Measurements from ENCODE around the gene AGFG2. TPM values are rescaled to one million over a fixed set of nuclear protein-coding genes. Genes with fewer than 3 reads are reported as not detected.

The AGFG2 gene
- total and polyA plus RNA-seq, 2 of the 4 experiments (the other 2 are of a cell fraction), result 3.0 to 10.0 TPM

DNA sequence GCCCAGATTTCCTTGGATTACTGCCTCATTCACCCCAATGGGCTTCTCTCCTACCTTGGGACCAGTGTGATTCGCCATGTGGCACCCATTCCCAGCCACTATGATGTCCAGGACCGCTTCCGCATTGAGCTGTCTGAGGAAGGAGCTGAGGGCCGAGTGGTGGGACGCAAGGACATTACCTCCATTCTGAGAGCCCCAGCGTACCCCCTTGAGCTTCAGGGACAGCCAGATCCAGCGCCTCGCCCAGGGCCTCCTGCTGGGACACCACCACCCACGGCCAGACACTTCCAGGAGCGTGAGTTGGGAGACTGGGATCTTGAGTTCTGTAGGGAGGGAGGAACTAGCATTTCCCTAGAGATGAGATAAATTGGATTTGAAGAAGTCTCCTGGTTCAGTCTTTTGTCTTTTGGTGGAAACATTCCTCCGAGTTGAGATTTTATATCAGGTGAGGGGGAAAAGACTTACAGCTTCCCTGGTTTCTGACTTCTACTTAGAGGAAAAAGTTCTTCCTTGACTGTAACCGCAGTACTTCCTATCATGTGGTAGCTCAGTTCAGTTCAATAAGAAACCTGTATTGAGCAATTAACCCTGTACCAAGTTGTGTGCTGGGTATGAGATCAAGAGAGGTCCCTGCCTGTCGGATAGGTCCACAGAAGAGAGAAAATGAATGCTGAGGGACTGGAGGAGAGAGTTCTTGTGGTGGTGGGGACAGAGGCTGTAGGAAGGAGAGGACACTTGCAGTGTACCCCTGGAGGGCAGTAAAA, 74.6 kb downstream of the AGFG2 start:
- intact Hi-C loops (cut with micrococcal nuclease), result loop anchor here (2.0 to 5.0 kb wide), 2 partner anchors 59 to 239 kb away; partner anchors contain the start of genes GNB2 and SLC12A9
- WGBS, 2 experiments (ENCODE audit: extremely low coverage in 2 of 2, insufficient read length in 1 of 2), result no CpG with 5 or more reads among the region's 13 CpGs
- ATAC-seq (ENCODE audit: low read depth), result no peak

More for the DNA sequence above, 74.6 kb downstream of the AGFG2 start:
- Histone ChIP-seq H3K18ac (ENCODE audit: low read depth, low read length) (no peak overlapping the region), H3K9me1 (ENCODE audit: insufficient read depth, low read length) (peaks cover 3% of the 10 kb centered on the region; the same call in 1 of the 2 replicates), H3K36me3 (ENCODE audit: control insufficient read depth, insufficient read depth, low read length) (no peaks in the 10 kb centered on the region; the same call in 1 of the 2 replicates), H2AK5ac (ENCODE audit: low read depth, low read length) (no peak overlapping the region), H3K27ac (ENCODE audit: insufficient read depth, low read length) (no peak overlapping the region), H4K91ac (ENCODE audit: insufficient read depth, low read depth, low read length) (no peak overlapping the region), H3K4me2 (ENCODE audit: low read depth, low read length) (peak overlapping the region; percentile 99), H4K20me1 (ENCODE audit: insufficient read depth, low read length) (no peaks in the 10 kb centered on the region), H3K79me1 (ENCODE audit: low read depth in 1 of 2, low read length in 2 of 2) (peaks cover 0 to 19% of the 10 kb centered on the region in 2 experiments; a peak in 3 of 4 replicates), H2BK120ac (ENCODE audit: low read depth, low read length) (no peak overlapping the region), H3K4ac (ENCODE audit: low read depth, low read length) (no peak overlapping the region), H3K9me3 (ENCODE audit: control insufficient read depth, insufficient read depth, low read length) (no peaks in the 10 kb centered on the region), H4K5ac (ENCODE audit: low read depth, low read length) (no peak overlapping the region), H2BK15ac (ENCODE audit: low read depth, low read length) (no peak overlapping the region), H2BK20ac (ENCODE audit: low read depth, low read length) (no peak overlapping the region), H3K4me1 (ENCODE audit: control insufficient read depth, insufficient read depth, low read length) (peaks cover 6% of the 10 kb centered on the region), H3K27me3 (ENCODE audit: control insufficient read depth, insufficient read depth, low read length) (no peaks in the 10 kb centered on the region), H2AFZ (replicated peaks; ENCODE audit: low read length, poor library complexity) (peak overlapping the region; percentile 95), H3K56ac (ENCODE audit: extremely low read depth, insufficient read depth, low read length) (no peak overlapping the region), H2AK9ac (replicated peaks; ENCODE audit: low read depth, low read length, poor library complexity) (peak overlapping the region; percentile 97), H3K23ac (ENCODE audit: low read depth, low read length) (peak overlapping the region; percentile 19; the same call in 1 of the 2 replicates), H3K9ac (ENCODE audit: low read depth, low read length) (no peak overlapping the region), H2BK5ac (ENCODE audit: low read depth, low read length, poor library complexity, severe bottlenecking) (no peak overlapping the region), H3K14ac (replicated peaks; ENCODE audit: low read depth, low read length) (no peak overlapping the region), H3K4me3 (ENCODE audit: insufficient read depth, low read depth, low read length) (peak overlapping the region; percentile 68), H4K8ac (ENCODE audit: low read depth in 2 of 2, low read length in 2 of 2) (no peak overlapping the region)
- no TSS peak for BruUV-seq (replicated peaks)
- dilution Hi-C loops (cut with HindIII; ENCODE audit: low sequenced_read_pairs, unreplicated experiment), result no loop called here
- ChIA-PET CTCF (interaction anchor here (0.6 kb wide), 2 partner anchors 98 to 174 kb away, joined by 3 to 6 read pairs; no protein-coding TSS in a partner anchor), POLR2A (ENCODE audit: unreplicated experiment) (no interaction called here)
- TF ChIP-seq CEBPB (IDR thresholded peaks at IDR 0.05; ENCODE audit: low read depth, low read length), result no peak
- TF ChIP-seq MXI1 (IDR thresholded peaks at IDR 0.05; ENCODE audit: borderline replicate concordance, low read depth, low read length), result no peak
- TF ChIP-seq POLR2A (IDR thresholded peaks at IDR 0.05; ENCODE audit: low read depth, low read length), result no peak
- TF ChIP-seq RCOR1 (IDR thresholded peaks at IDR 0.05; ENCODE audit: insufficient replicate concordance, low read length), result no peak
- in situ Hi-C loops (cut with MboI; ENCODE audit: low sequenced_read_pairs), result no loop called here
- no peak for DNase-seq
